ENCODE data around the gene TTC39C.

DNA sequence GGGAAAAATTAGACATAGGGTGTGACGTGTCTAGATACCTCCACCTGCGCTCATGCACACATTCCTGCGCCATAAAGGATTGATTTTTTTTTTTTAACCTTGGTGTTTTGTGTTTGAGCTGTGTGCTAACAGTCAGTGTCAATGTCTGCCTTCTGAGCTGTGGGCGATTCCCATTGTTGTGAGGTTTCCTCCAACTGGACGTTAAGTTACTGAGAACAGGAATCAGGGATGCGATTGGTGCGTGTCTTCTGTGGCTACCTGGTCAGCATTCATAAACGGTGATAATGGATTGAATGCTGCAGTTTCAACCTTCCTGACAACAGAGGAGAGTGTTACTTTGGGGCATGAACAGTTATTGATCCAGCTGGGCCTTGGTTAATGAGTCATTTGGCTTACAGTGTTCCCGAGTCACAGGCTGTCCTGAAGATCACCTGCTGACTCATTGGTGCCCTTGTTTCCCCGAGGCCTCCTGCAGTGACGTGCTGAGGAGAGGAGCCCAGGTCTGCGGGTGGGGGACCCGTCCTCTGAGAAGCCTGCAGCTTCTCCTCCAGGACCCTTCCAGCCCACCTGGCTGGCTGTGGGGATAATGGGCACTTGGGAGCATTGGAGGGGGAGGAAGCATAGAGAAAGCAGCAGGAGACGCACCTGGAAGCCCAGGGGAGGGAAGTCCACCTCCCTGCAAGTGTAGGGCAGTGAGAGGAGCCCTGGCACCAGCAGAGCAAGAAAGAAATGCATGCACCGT lies 98.5 kb downstream of the TTC39C start:
- TF ChIP-seq POLR2AphosphoS5 (IDR thresholded peaks at IDR 0.05; ENCODE audit: borderline replicate concordance, low read depth, low read length) (no peak), EZH2 (IDR thresholded peaks at IDR 0.05) (no peak)

Data from SK-N-MC (cell line).